Hepatocyte (in vitro differentiated cells): ENCODE results near the gene SYNDIG1. TPM values are rescaled to one million over a fixed set of nuclear protein-coding genes. Genes with fewer than 3 reads are reported as not detected.

Experiments
- DNase-seq: peaks from one replicate; pipeline ENCODE4 v3.0.0-alpha.2; 2016; ENCODE audit warnings: low spot score
- H2AFZ ChIP-seq: fragments of 200-600 bp; sonication (generic); 2 replicates; pipeline ENCODE4 v1.6.0; 2016; ENCODE audit warnings: antibody characterized with exemption, mild to moderate bottlenecking
- H3K27ac ChIP-seq: fragments of 200-600 bp; sonication (generic); 2 replicates; pipeline ENCODE4 v1.5.1; 2016; ENCODE audit warnings: mild to moderate bottlenecking
- H3K27me3 ChIP-seq: fragments of 200-600 bp; sonication (generic); 2 replicates; pipeline ENCODE4 v1.6.1; 2016
- H3K36me3 ChIP-seq: fragments of 200-600 bp; sonication (generic); replicated peaks from 2 replicates; pipeline ENCODE4 v1.5.1; 2016; ENCODE audit warnings: low read depth; ENCODE audit not compliant: insufficient read depth
- H3K4me1 ChIP-seq: fragments of 200-600 bp; sonication (generic); 2 replicates; pipeline ENCODE4 v1.5.1; 2016; ENCODE audit warnings: mild to moderate bottlenecking, moderate library complexity; ENCODE audit not compliant: insufficient read depth
- H3K4me2 ChIP-seq: fragments of 200-600 bp; sonication (generic); 2 replicates; pipeline ENCODE4 v1.6.0; 2016
- H3K4me3 ChIP-seq: fragments of 200-600 bp; sonication (generic); 2 replicates; pipeline ENCODE4 v1.5.1; 2016; ENCODE audit warnings: mild to moderate bottlenecking
- H3K79me2 ChIP-seq: fragments of 200-600 bp; sonication (generic); 2 replicates; pipeline ENCODE4 v1.6.0; 2017; ENCODE audit warnings: mild to moderate bottlenecking
- H3K9me2 ChIP-seq: fragments of 200-600 bp; sonication (generic); replicated peaks from 2 replicates; pipeline ENCODE4 v1.6.0; 2017; ENCODE audit warnings: mild to moderate bottlenecking; ENCODE audit not compliant: insufficient read depth
- H3K9me3 ChIP-seq: fragments of 200-600 bp; sonication (generic); 2 replicates; pipeline ENCODE4 v1.5.1; 2016; ENCODE audit warnings: low read depth, mild to moderate bottlenecking
- H4K20me1 ChIP-seq: fragments of 200-600 bp; sonication (generic); 2 replicates; pipeline ENCODE4 v1.6.0; 2016; ENCODE audit warnings: mild to moderate bottlenecking; ENCODE audit not compliant: insufficient read depth, poor library complexity, severe bottlenecking
- CTCF ChIP-seq: fragments of 200-600 bp; sonication (generic); IDR thresholded peaks from 2 replicates; pipeline ENCODE4 v1.5.1; 2016; ENCODE audit warnings: antibody characterized with exemption, mild to moderate bottlenecking; ENCODE audit not compliant: poor library complexity
- EZH2 ChIP-seq: fragments of 200-600 bp; sonication (generic); IDR thresholded peaks from 2 replicates; pipeline ENCODE4 v1.6.1; 2016; ENCODE audit warnings: antibody characterized with exemption, mild to moderate bottlenecking, borderline replicate concordance
- EZH2phosphoT487 ChIP-seq: fragments of 200-600 bp; sonication (generic); IDR thresholded peaks from one replicate; pipeline ENCODE4 v1.6.1; 2018; ENCODE audit warnings: antibody characterized with exemption, mild to moderate bottlenecking, low read depth, moderate library complexity; ENCODE audit not compliant: unreplicated experiment, severe bottlenecking
- WGBS: methylation state at CpG from one replicate; pipeline ENCODE4 v1.1.6; 2016; ENCODE audit warnings: low lambda C conversion rate; ENCODE audit errors: missing lambda C conversion rate; 5-methylcytosine and 5-hydroxymethylcytosine counted together
- polyA plus RNA-seq: library from polyadenylated mRNA; unstranded; fragments of >200 nt; fragmentation: Nextera tagmentation; extraction: Ambion mirVana; gene quantifications from 2 replicates; pipeline ENCODE4 v1.2.1, GENCODE V29; 2016
- total RNA-seq: library from RNA; depleted of rRNA; stranded (reverse); fragments of >200 nt; gene quantifications from 2 replicates; pipeline ENCODE4 v1.2.3, GENCODE V29; 2014

The SYNDIG1 gene
- total and polyA plus RNA-seq, 2 experiments from 2014 or later: 1.5 to 2.3 TPM

- Histone ChIP-seq H3K4me3 (no peak overlapping the region), H3K79me2 (no peaks in the 10 kb centered on the region), H3K36me3 (no peaks in the 10 kb centered on the region), H3K4me1 (peaks cover 3% of the 10 kb centered on the region), H3K27me3 (no peaks in the 10 kb centered on the region), H3K27ac (no peak overlapping the region), H3K9me2 (no peaks in the 10 kb centered on the region), H3K9me3 (no peaks in the 10 kb centered on the region), H3K4me2 (no peak overlapping the region), H2AFZ (no peak overlapping the region), H4K20me1 (no peaks in the 10 kb centered on the region)
- WGBS: 92% methylated on average over 9 of the region's 9 CpGs
- no peak for TF ChIP-seq CTCF
- TF ChIP-seq EZH2: no peak
- TF ChIP-seq EZH2phosphoT487: no peak
- DNase-seq: no peak
These were observed 27.8 kb upstream of the SYNDIG1 start for GRCh38 chr20:24441661-24442060.

- no peak for TF ChIP-seq CTCF
- no peak for TF ChIP-seq EZH2
- no peak for TF ChIP-seq EZH2phosphoT487
- H2AFZ ChIP-seq: no peak overlapping the region
- H3K4me1 ChIP-seq: peaks cover 3% of the 10 kb centered on the region
- no peak overlapping the region for H3K4me2 ChIP-seq
- H3K27me3 ChIP-seq: no peaks in the 10 kb centered on the region
- 68% methylated on average over 3 of the region's 3 CpGs for WGBS
- no peak overlapping the region for H3K27ac ChIP-seq
- no peaks in the 10 kb centered on the region for H3K79me2 ChIP-seq
- DNase-seq: no peak
- no peak overlapping the region for H3K4me3 ChIP-seq
- H4K20me1 ChIP-seq: no peaks in the 10 kb centered on the region
- no peaks in the 10 kb centered on the region for H3K9me2 ChIP-seq
- H3K9me3 ChIP-seq: no peaks in the 10 kb centered on the region
- no peaks in the 10 kb centered on the region for H3K36me3 ChIP-seq
These were observed 26.5 kb upstream of the SYNDIG1 start for GRCh38 chr20:24442909-24443308.

GRCh38 chr20:24443436-24443835 is 26.0 kb upstream of the SYNDIG1 start:
- no peak overlapping the region for H3K4me2 ChIP-seq
- H3K9me2 ChIP-seq: no peaks in the 10 kb centered on the region
- TF ChIP-seq EZH2 (no peak), EZH2phosphoT487 (no peak), CTCF (no peak)
- H3K36me3 ChIP-seq: no peaks in the 10 kb centered on the region
- H3K9me3 ChIP-seq: no peaks in the 10 kb centered on the region
- DNase-seq: no peak
- H3K4me1 ChIP-seq: peaks cover 8% of the 10 kb centered on the region
- H3K4me3 ChIP-seq: no peak overlapping the region
- no peak overlapping the region for H3K27ac ChIP-seq
- H3K27me3 ChIP-seq: no peaks in the 10 kb centered on the region
- no peaks in the 10 kb centered on the region for H3K79me2 ChIP-seq
- H2AFZ ChIP-seq: no peak overlapping the region
- 52% methylated on average over 2 of the region's 2 CpGs for WGBS
- no peaks in the 10 kb centered on the region for H4K20me1 ChIP-seq

GRCh38 chr20:24444526-24445190 is 24.8 kb upstream of the SYNDIG1 start:
- Histone ChIP-seq H3K4me3 (no peak overlapping the region), H3K9me3 (no peaks in the 10 kb centered on the region), H3K79me2 (no peaks in the 10 kb centered on the region), H4K20me1 (no peaks in the 10 kb centered on the region), H2AFZ (no peak overlapping the region), H3K27ac (no peak overlapping the region), H3K4me2 (no peak overlapping the region), H3K27me3 (no peaks in the 10 kb centered on the region), H3K36me3 (no peaks in the 10 kb centered on the region), H3K4me1 (peaks cover 9% of the 10 kb centered on the region), H3K9me2 (no peaks in the 10 kb centered on the region)
- TF ChIP-seq EZH2: no peak
- TF ChIP-seq CTCF: no peak
- no peak for TF ChIP-seq EZH2phosphoT487
- WGBS: 54% methylated on average over 7 of the region's 7 CpGs
- no peak for DNase-seq
